ENCODE data around the gene ADAMTS19.

ADAMTS19 gene

DNA sequence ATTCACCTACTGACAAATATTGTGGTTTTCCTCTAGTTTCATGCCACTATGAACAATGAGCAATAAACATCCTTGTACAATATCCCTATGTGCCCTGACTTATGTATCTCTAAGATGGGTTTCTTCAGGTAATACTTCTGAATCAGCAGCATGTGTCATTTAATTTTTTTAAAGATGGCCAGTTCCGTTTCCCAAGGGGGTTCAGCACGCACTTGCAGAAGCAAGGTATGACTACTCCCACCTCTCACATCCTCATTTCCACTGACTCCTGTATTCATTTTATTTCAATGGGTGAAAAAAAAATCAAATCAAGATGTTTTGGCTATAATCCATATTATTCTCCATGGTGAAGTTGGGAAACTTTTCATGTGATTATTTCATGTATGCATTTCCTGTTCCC, 14.7 kb upstream of the ADAMTS19 start:
- H3K4me3 ChIP-seq (replicated peaks in 1 of 2; ENCODE audit: low read depth in 2 of 2, low read length in 2 of 2) = no peak overlapping the region
- no peak for DNase-seq (ENCODE audit: low read depth in 2 of 2)
- TF ChIP-seq, protein P1, sequence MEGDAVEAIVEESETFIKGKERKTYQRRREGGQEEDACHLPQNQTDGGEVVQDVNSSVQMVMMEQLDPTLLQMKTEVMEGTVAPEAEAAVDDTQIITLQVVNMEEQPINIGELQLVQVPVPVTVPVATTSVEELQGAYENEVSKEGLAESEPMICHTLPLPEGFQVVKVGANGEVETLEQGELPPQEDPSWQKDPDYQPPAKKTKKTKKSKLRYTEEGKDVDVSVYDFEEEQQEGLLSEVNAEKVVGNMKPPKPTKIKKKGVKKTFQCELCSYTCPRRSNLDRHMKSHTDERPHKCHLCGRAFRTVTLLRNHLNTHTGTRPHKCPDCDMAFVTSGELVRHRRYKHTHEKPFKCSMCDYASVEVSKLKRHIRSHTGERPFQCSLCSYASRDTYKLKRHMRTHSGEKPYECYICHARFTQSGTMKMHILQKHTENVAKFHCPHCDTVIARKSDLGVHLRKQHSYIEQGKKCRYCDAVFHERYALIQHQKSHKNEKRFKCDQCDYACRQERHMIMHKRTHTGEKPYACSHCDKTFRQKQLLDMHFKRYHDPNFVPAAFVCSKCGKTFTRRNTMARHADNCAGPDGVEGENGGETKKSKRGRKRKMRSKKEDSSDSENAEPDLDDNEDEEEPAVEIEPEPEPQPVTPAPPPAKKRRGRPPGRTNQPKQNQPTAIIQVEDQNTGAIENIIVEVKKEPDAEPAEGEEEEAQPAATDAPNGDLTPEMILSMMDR (IDR thresholded peaks at IDR 0.05; ENCODE audit: low read depth, low read length) = no peak

DNA sequence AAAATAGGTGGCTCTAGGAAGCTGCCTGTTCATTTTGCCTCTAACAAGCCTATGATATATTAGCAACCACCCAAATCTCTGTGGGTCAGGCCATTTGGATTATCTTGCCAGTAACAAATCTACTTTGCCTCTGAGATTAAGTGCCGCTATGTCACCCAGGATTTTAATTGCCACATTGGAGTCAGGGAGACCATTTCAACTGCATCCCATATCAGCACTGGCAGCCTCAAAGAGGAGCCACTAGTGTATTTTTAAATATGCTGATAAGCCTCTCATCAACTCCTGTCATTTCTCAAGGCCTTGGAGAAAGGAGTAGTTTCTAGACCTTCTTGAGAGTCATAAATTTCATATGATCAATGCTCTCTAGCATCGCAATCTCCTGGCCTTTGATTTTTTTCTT, 12.1 kb upstream of the ADAMTS19 start:
- H3K4me3 ChIP-seq (replicated peaks in 1 of 2; ENCODE audit: low read depth in 2 of 2, low read length in 2 of 2) = no peak overlapping the region
- DNase-seq (ENCODE audit: low read depth in 2 of 2) = no peak
- TF ChIP-seq, protein P1 (IDR thresholded peaks at IDR 0.05; ENCODE audit: low read depth, low read length) = no peak

DNA sequence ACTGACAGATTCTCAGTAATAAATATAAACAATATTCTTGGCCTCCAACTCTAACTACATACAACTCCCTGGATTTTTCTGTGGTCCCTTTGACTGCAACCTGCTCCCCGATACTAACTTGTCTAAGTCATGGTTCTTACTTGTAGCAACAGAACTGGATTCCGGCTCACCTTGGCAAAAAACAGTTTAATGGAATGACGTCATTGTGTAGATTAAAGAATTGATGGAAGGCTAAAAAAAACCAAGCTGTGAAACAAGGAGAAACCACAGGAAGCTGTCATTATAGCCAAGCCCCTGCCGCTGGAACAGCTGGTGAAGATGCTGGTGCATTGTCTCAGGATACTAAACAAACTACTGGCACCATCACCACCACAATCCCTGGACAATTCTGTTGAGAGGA, 11.4 kb upstream of the ADAMTS19 start:
- DNase-seq (ENCODE audit: low read depth in 2 of 2) = no peak
- no peak overlapping the region for H3K4me3 ChIP-seq (replicated peaks in 1 of 2; ENCODE audit: low read depth in 2 of 2, low read length in 2 of 2)
- TF ChIP-seq, protein P1 (IDR thresholded peaks at IDR 0.05; ENCODE audit: low read depth, low read length) = no peak

DNA sequence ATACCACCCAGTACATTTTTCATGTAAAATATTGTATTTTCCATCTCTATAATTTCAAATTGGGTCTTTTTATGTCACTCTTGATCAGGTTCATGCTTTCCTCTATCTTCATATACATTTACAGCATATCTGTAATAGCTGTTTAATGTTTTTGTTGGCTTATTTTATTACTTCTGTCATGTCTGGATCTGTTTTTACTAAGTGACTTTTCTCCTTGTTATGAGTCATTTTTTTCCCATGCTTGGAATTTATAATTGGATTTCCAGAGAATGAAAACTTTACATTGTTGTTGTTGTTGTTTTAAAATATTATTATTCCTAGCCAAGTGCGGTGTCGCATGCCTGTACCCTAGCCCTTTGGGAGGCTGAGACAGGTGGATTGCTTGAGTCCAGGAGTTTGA, 5.6 kb upstream of the ADAMTS19 start:
- no peak overlapping the region for H3K4me3 ChIP-seq (replicated peaks in 1 of 2; ENCODE audit: low read depth in 2 of 2, low read length in 2 of 2)
- TF ChIP-seq, protein P1 (IDR thresholded peaks at IDR 0.05; ENCODE audit: low read depth, low read length) = no peak
- no peak for DNase-seq (ENCODE audit: low read depth in 2 of 2)

DNA sequence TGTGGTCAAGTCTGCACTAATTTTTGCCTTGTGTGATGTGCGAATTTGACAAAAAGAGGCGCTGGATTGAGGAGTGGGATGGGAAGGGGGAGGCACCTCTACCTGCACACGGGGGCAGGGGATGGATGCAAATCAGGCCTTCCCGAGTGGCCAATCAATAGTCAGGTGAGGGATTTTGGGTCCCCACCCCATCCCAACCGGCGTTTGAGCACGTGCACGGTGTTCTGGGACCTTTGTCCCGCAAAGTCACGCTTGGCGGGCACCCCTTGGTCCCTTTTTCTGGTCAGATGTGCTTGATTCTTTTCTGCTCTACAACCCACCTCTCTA, 685 bp upstream of the ADAMTS19 start:
- TF ChIP-seq, protein P1 (IDR thresholded peaks at IDR 0.05; ENCODE audit: low read depth, low read length) = no peak
- peak overlapping the region; percentile 34 to 37 for H3K4me3 ChIP-seq (replicated peaks in 1 of 2; ENCODE audit: low read depth in 2 of 2, low read length in 2 of 2)
- DNase-seq (ENCODE audit: low read depth in 2 of 2) = no peak

DNA sequence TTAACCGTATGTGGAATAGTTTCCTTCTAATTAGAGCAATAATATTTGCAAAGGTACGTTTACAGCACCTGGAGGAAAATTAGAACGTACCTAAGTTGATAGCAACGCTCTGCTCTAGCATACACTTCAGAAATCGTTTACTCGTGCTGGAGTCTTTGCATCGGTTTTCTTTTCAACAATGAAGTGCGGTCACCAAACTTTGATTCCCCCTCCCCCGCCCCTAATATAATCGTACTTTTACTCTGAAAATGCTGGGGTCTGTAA, 506 bp downstream of the ADAMTS19 start:
- DNase-seq (ENCODE audit: low read depth in 2 of 2) = no peak
- peak overlapping the region; percentile 50 to 52 for H3K4me3 ChIP-seq (replicated peaks in 1 of 2; ENCODE audit: low read depth in 2 of 2, low read length in 2 of 2)
- TF ChIP-seq, protein P1 (IDR thresholded peaks at IDR 0.05; ENCODE audit: low read depth, low read length) = no peak

DNA sequence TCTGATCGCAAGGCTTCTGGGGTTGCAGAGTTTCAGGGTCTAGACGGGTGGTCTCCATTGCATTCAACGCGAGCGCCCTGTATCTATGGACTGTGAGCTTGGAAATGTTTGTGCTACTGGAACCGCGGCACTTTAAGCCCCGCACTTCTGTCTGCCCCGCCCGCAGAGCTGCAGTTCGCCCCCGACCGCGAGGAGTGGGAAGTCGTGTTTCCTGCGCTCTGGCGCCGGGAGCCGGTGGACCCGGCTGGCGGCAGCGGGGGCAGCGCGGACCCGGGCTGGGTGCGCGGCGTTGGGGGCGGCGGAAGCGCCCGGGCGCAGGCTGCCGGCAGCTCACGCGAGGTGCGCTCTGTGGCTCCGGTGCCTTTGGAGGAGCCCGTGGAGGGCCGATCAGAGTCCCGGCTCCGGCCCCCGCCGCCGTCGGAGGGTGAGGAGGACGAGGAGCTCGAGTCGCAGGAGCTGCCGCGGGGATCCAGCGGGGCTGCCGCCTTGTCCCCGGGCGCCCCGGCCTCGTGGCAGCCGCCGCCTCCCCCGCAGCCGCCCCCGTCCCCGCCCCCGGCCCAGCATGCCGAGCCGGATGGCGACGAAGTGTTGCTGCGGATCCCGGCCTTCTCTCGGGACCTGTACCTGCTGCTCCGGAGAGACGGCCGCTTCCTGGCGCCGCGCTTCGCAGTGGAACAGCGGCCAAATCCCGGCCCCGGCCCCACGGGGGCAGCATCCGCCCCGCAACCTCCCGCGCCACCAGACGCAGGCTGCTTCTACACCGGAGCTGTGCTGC, 1.0 kb downstream of the ADAMTS19 start:
- TF ChIP-seq, protein P1 (IDR thresholded peaks at IDR 0.05; ENCODE audit: low read depth, low read length) = peak; percentile 22
- H3K4me3 ChIP-seq (replicated peaks in 1 of 2; ENCODE audit: low read depth in 2 of 2, low read length in 2 of 2) = peak overlapping the region; percentile 50 to 52
- peak; percentile 7 to 24 for DNase-seq (ENCODE audit: low read depth in 2 of 2)

Data from cardiac fibroblast (primary cell).